ENCODE data around the gene ARMH4. TPM values are rescaled to one million over a fixed set of nuclear protein-coding genes. Genes with fewer than 3 reads are reported as not detected.

The ARMH4 gene
- polyA plus RNA-seq, 1 donor (not counting 4 experiments of a cell fraction or from before 2014, with no cell fraction given): 0.56 TPM

DNA sequence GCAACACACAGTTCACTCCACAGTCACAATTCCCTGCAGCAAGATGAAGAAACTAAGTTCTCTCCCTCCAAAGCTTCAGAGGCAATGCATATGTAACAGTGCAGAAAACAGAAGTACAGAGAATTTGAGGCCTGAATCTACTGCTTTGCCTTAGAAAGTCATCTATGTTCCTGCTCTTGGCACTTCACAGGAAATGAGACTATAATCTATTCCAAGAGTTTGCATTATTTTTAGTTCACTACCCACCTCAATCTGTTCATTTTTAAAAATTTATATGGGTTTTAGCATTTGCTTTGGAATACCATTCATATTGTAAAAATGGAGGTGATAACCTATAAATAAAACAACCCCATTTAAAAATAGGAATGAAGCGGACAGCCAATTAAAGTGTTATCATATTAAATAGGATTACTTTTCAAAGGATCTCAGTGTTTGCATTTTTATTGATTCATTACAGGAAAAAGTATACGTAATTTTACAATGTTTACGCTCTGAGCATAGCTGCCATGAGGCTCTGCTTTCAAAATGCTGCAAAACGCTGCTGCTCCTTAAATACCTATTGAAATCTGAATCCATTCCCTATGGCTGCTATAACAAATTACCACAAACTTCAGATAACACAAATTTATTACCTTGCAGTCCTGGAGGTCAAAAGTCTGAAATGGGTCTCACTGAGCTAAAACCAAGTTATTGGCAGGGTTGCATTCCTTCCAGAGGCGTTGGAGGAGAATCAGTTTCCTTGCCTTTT, 60.0 kb downstream of the ARMH4 start:
- no peak overlapping the region for H3K4me3 ChIP-seq (ENCODE audit: control insufficient read depth in 2 of 3, extremely low read depth in 1 of 3, insufficient read depth in 2 of 3, low read depth in 1 of 3, low read length in 3 of 3)
- DNase-seq (ENCODE audit: low read depth, low spot score) (no peak), FAIRE-seq (no peak)
- no peaks in the 10 kb centered on the region for H3K36me3 ChIP-seq (ENCODE audit: control insufficient read depth in 2 of 2, extremely low read depth in 1 of 2, insufficient read depth in 2 of 2, low read length in 2 of 2)
- H3K9me3 ChIP-seq (ENCODE audit: control insufficient read depth, low read depth, low read length): no peaks in the 10 kb centered on the region
- H3K79me2 ChIP-seq (ENCODE audit: control insufficient read depth, insufficient read depth, low read length): no peaks in the 10 kb centered on the region
- TF ChIP-seq, protein P1, sequence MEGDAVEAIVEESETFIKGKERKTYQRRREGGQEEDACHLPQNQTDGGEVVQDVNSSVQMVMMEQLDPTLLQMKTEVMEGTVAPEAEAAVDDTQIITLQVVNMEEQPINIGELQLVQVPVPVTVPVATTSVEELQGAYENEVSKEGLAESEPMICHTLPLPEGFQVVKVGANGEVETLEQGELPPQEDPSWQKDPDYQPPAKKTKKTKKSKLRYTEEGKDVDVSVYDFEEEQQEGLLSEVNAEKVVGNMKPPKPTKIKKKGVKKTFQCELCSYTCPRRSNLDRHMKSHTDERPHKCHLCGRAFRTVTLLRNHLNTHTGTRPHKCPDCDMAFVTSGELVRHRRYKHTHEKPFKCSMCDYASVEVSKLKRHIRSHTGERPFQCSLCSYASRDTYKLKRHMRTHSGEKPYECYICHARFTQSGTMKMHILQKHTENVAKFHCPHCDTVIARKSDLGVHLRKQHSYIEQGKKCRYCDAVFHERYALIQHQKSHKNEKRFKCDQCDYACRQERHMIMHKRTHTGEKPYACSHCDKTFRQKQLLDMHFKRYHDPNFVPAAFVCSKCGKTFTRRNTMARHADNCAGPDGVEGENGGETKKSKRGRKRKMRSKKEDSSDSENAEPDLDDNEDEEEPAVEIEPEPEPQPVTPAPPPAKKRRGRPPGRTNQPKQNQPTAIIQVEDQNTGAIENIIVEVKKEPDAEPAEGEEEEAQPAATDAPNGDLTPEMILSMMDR (optimal IDR thresholded peaks at IDR 0.05 in 1 of 3, IDR thresholded peaks at IDR 0.05 in 1 of 3, conservative IDR thresholded peaks at IDR 0.05 in 1 of 3; ENCODE audit: extremely low read depth in 1 of 3, insufficient read depth in 2 of 3, low read length in 3 of 3): no peak
- no peak for TF ChIP-seq EZH2 (IDR thresholded peaks at IDR 0.05; ENCODE audit: low read length)
- H3K9ac ChIP-seq (ENCODE audit: control insufficient read depth, extremely low read depth, insufficient read depth, low read length): no peak overlapping the region
- H3K4me1 ChIP-seq (ENCODE audit: control insufficient read depth, extremely low read depth, insufficient read depth, low read length): no peaks in the 10 kb centered on the region
- H2AFZ ChIP-seq (ENCODE audit: control insufficient read depth, low read length): no peak overlapping the region
- no peaks in the 10 kb centered on the region for H4K20me1 ChIP-seq (ENCODE audit: control insufficient read depth, extremely low read depth, insufficient read depth, low read length)
- H3K4me2 ChIP-seq (ENCODE audit: control insufficient read depth, extremely low read depth, insufficient read depth, low read depth, low read length): no peak overlapping the region
- dilution Hi-C loops (cut with MboI; ENCODE audit: extremely low pct_ligation_motif_present, low sequenced_read_pairs): no loop called here
- no peak overlapping the region for H3K27ac ChIP-seq (ENCODE audit: control insufficient read depth, insufficient read depth, low read length)
- no peaks in the 10 kb centered on the region for H3K9me1 ChIP-seq (ENCODE audit: control insufficient read depth, extremely low read depth, insufficient read depth, low read length)
- no peaks in the 10 kb centered on the region for H3K27me3 ChIP-seq (ENCODE audit: control insufficient read depth, extremely low read depth, insufficient read depth, low read length)

GRCh38 chr14:58089612-58090011, 62.4 kb downstream of the ARMH4 start:
- Histone ChIP-seq H3K4me3 (ENCODE audit: control insufficient read depth in 2 of 3, extremely low read depth in 1 of 3, insufficient read depth in 2 of 3, low read depth in 1 of 3, low read length in 3 of 3) (no peak overlapping the region), H3K27me3 (ENCODE audit: control insufficient read depth, extremely low read depth, insufficient read depth, low read length) (no peaks in the 10 kb centered on the region), H3K9me1 (ENCODE audit: control insufficient read depth, extremely low read depth, insufficient read depth, low read length) (no peaks in the 10 kb centered on the region), H3K4me2 (ENCODE audit: control insufficient read depth, extremely low read depth, insufficient read depth, low read depth, low read length) (no peak overlapping the region), H3K27ac (ENCODE audit: control insufficient read depth, insufficient read depth, low read length) (no peak overlapping the region), H3K9ac (ENCODE audit: control insufficient read depth, extremely low read depth, insufficient read depth, low read length) (no peak overlapping the region), H2AFZ (ENCODE audit: control insufficient read depth, low read length) (no peak overlapping the region), H3K9me3 (ENCODE audit: control insufficient read depth, low read depth, low read length) (no peaks in the 10 kb centered on the region), H3K79me2 (ENCODE audit: control insufficient read depth, insufficient read depth, low read length) (no peaks in the 10 kb centered on the region), H4K20me1 (ENCODE audit: control insufficient read depth, extremely low read depth, insufficient read depth, low read length) (no peaks in the 10 kb centered on the region), H3K4me1 (ENCODE audit: control insufficient read depth, extremely low read depth, insufficient read depth, low read length) (no peaks in the 10 kb centered on the region), H3K36me3 (ENCODE audit: control insufficient read depth in 2 of 2, extremely low read depth in 1 of 2, insufficient read depth in 2 of 2, low read length in 2 of 2) (no peaks in the 10 kb centered on the region)
- FAIRE-seq (no peak), DNase-seq (ENCODE audit: low read depth, low spot score) (no peak)
- dilution Hi-C loops (cut with MboI; ENCODE audit: extremely low pct_ligation_motif_present, low sequenced_read_pairs): no loop called here
- TF ChIP-seq, protein P1 (optimal IDR thresholded peaks at IDR 0.05 in 1 of 3, IDR thresholded peaks at IDR 0.05 in 1 of 3, conservative IDR thresholded peaks at IDR 0.05 in 1 of 3; ENCODE audit: extremely low read depth in 1 of 3, insufficient read depth in 2 of 3, low read length in 3 of 3): no peak
- no peak for TF ChIP-seq EZH2 (IDR thresholded peaks at IDR 0.05; ENCODE audit: low read length)

Measured in keratinocyte (primary cell).